Thyroid gland (tissue), 4 donors: ENCODE results near the gene PDLIM1.

Source experiments
- CTCF ChIP-seq, 6 experiments: fragments of 200-600 bp in 3 of 6; fragments of 450-650 bp in 3 of 6; sonication (generic) in 3 of 6; IDR thresholded peaks; one replicate each; pipeline ENCODE4 v1.5.1; 2016 to 2019; ENCODE audit warnings: antibody characterized with exemption in 6 of 6, mild to moderate bottlenecking in 2 of 6, inconsistent platforms in 1 of 6, moderate library complexity in 1 of 6
- POLR2A ChIP-seq, 2 donors: fragments of 450-650 bp; IDR thresholded peaks; one replicate each; pipeline ENCODE4 v1.6.1; 2017; ENCODE audit warnings: antibody characterized with exemption in 2 of 2, mild to moderate bottlenecking in 2 of 2, moderate library complexity in 1 of 2

GRCh38 chr10:95233377-95234034 lies 57.3 kb downstream of the PDLIM1 start:
- no peak for TF ChIP-seq CTCF (IDR thresholded peaks at IDR 0.05)
- no peak for TF ChIP-seq POLR2A (IDR thresholded peaks at IDR 0.05)
